ENCODE data around the gene STIM2.

Gene STIM2

DNA sequence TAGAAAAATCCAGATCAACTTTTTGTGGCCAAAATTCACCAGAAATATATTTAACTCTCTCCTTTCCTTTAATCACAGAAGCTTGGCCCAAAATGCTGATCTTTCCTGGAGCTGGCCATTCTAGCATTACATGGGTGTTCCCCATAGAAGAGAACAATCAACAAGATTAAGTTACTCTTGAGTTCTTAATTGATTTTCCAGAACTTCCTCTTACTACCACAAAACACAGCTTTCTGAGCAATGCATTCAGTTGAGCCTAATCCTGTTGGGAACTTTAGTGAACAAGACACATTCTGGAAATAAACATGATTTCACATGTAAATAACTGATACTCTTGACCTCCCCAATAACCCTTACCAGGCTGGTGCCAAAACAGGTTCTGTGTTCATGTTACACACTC is 45.4 kb upstream of the STIM2 start:
- no peak overlapping the region for H3K9ac ChIP-seq (ENCODE audit: low read depth, low read length, poor library complexity)

DNA sequence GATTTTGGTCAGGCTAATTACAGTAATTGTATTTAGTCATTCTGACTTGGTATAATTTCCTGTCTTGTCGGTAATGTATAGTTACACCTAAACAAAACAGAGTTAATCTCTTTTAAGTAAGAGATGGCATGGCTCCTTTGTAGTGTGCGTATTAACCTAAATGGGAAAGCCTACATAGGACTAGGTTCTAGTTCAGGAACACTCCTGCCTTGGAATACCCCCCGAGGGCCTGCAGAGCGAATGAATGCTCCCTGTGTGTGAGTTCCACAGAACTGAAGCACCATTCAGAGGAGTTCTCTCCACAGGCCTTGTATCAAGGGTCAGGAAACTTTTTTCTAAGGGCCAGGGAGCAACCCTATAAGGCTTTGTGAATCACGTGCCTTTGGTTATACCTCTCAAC is 44.9 kb upstream of the STIM2 start:
- Histone ChIP-seq H3K4me1 (ENCODE audit: control insufficient read depth in 2 of 2, insufficient read depth in 1 of 2, low read depth in 1 of 2, low read length in 2 of 2) (peaks cover 0 to 10% of the 10 kb centered on the region in 2 donors), H2BK12ac (ENCODE audit: low read length) (no peak overlapping the region), H3K27me3 (ENCODE audit: control insufficient read depth in 3 of 3, insufficient read depth in 3 of 3, low read depth in 1 of 3, low read length in 3 of 3) (no peaks in the 10 kb centered on the region), H3K14ac (ENCODE audit: low read length) (no peak overlapping the region), H2BK120ac (ENCODE audit: low read depth, low read length) (no peak overlapping the region), H3K9me3 (replicated peaks in 1 of 2; ENCODE audit: control insufficient read depth in 2 of 2, insufficient read depth in 1 of 2, low read depth in 1 of 2, low read length in 2 of 2) (no peaks in the 10 kb centered on the region), H3K79me1 (ENCODE audit: low read depth, low read length) (no peaks in the 10 kb centered on the region), H3K27ac (replicated peaks; ENCODE audit: low read length) (no peak overlapping the region), H2BK5ac (ENCODE audit: low read length) (no peak overlapping the region), H3K9ac (ENCODE audit: low read depth, low read length, poor library complexity) (no peak overlapping the region), H4K8ac (ENCODE audit: low read depth, low read length) (no peak overlapping the region), H3K18ac (ENCODE audit: low read length) (no peak overlapping the region), H3K4ac (ENCODE audit: low read length) (no peak overlapping the region), H3K36me3 (replicated peaks in 1 of 2; ENCODE audit: control insufficient read depth in 2 of 2, insufficient read depth in 2 of 2, low read length in 2 of 2) (no peaks in the 10 kb centered on the region), H2AK5ac (ENCODE audit: low read depth, low read length) (no peak overlapping the region), H3K4me2 (ENCODE audit: insufficient read depth, low read length, poor library complexity, severe bottlenecking) (no peak overlapping the region), H3K23ac (ENCODE audit: low read depth, low read length, poor library complexity) (no peak overlapping the region), H2BK15ac (ENCODE audit: low read length) (no peak overlapping the region), H4K91ac (ENCODE audit: low read depth, low read length, poor library complexity) (no peak overlapping the region), H2AFZ (ENCODE audit: low read length) (no peak overlapping the region), H3K4me3 (ENCODE audit: low read length in 2 of 2) (no peak overlapping the region)
- no CpG with 5 or more reads among the region's 5 CpGs for whole genome bisulfite sequencing, 2 donors (ENCODE audit: extremely low coverage in 2 of 2, insufficient read length in 2 of 2, insufficient replicate concordance in 1 of 2)
- DNase-seq (ENCODE audit: low spot score) = no peak

More for the DNA sequence above, 45.4 kb upstream of the STIM2 start:
- H2BK5ac ChIP-seq (ENCODE audit: low read length) = no peak overlapping the region
- no peak overlapping the region for H3K27ac ChIP-seq (replicated peaks; ENCODE audit: low read length)
- H3K4me2 ChIP-seq (ENCODE audit: insufficient read depth, low read length, poor library complexity, severe bottlenecking) = no peak overlapping the region
- H2AFZ ChIP-seq (ENCODE audit: low read length) = no peak overlapping the region
- no peaks in the 10 kb centered on the region for H3K9me3 ChIP-seq (replicated peaks in 1 of 2; ENCODE audit: control insufficient read depth in 2 of 2, insufficient read depth in 1 of 2, low read depth in 1 of 2, low read length in 2 of 2)
- H3K23ac ChIP-seq (ENCODE audit: low read depth, low read length, poor library complexity) = no peak overlapping the region
- no peaks in the 10 kb centered on the region for H3K27me3 ChIP-seq (ENCODE audit: control insufficient read depth in 3 of 3, insufficient read depth in 3 of 3, low read depth in 1 of 3, low read length in 3 of 3)
- DNase-seq (ENCODE audit: low spot score) = no peak
- H2BK12ac ChIP-seq (ENCODE audit: low read length) = no peak overlapping the region
- no peak overlapping the region for H2AK5ac ChIP-seq (ENCODE audit: low read depth, low read length)
- no peak overlapping the region for H2BK15ac ChIP-seq (ENCODE audit: low read length)
- no peak overlapping the region for H4K8ac ChIP-seq (ENCODE audit: low read depth, low read length)
- H3K4me1 ChIP-seq (ENCODE audit: control insufficient read depth in 2 of 2, insufficient read depth in 1 of 2, low read depth in 1 of 2, low read length in 2 of 2) = peaks cover 0 to 10% of the 10 kb centered on the region in 2 donors
- no peak overlapping the region for H3K4ac ChIP-seq (ENCODE audit: low read length)
- no peaks in the 10 kb centered on the region for H3K79me1 ChIP-seq (ENCODE audit: low read depth, low read length)
- no peak overlapping the region for H4K91ac ChIP-seq (ENCODE audit: low read depth, low read length, poor library complexity)
- H3K36me3 ChIP-seq (replicated peaks in 1 of 2; ENCODE audit: control insufficient read depth in 2 of 2, insufficient read depth in 2 of 2, low read length in 2 of 2) = no peaks in the 10 kb centered on the region
- no peak overlapping the region for H3K18ac ChIP-seq (ENCODE audit: low read length)
- H3K4me3 ChIP-seq (ENCODE audit: low read length in 2 of 2) = no peak overlapping the region
- no peak overlapping the region for H3K14ac ChIP-seq (ENCODE audit: low read length)
- no peak overlapping the region for H2BK120ac ChIP-seq (ENCODE audit: low read depth, low read length)

DNA sequence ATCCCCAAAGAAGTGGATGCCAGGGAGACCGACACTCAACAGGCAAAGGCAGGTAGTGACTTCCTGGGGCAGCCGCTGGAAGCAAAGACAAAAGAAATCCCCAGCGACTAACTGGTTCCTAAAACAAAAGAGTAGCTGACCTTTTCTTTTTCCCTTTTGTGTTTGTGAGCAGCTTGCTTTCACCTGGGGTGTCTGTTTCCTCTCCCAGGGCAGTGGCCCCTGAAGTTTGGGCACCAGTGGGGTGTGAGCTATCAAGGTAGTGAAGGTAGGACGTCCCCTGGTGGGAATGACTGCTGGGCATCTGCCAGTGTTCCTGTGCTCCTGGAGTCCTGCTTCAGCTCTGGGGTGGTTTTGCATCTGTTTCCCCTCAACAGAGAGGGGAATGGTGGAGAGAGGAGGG is 41.6 kb upstream of the STIM2 start:
- Histone ChIP-seq H2AK5ac (ENCODE audit: low read depth, low read length) (no peak overlapping the region), H4K91ac (ENCODE audit: low read depth, low read length, poor library complexity) (no peak overlapping the region), H3K79me1 (ENCODE audit: low read depth, low read length) (no peaks in the 10 kb centered on the region), H3K36me3 (replicated peaks in 1 of 2; ENCODE audit: control insufficient read depth in 2 of 2, insufficient read depth in 2 of 2, low read length in 2 of 2) (no peaks in the 10 kb centered on the region), H3K4ac (ENCODE audit: low read length) (no peak overlapping the region), H3K4me2 (ENCODE audit: insufficient read depth, low read length, poor library complexity, severe bottlenecking) (no peak overlapping the region), H3K4me3 (ENCODE audit: low read length in 2 of 2) (no peak overlapping the region), H3K9me3 (replicated peaks in 1 of 2; ENCODE audit: control insufficient read depth in 2 of 2, insufficient read depth in 1 of 2, low read depth in 1 of 2, low read length in 2 of 2) (peaks cover 0 to 5% of the 10 kb centered on the region in 2 donors), H2AFZ (ENCODE audit: low read length) (no peak overlapping the region), H2BK120ac (ENCODE audit: low read depth, low read length) (no peak overlapping the region), H3K18ac (ENCODE audit: low read length) (no peak overlapping the region), H3K14ac (ENCODE audit: low read length) (no peak overlapping the region), H4K8ac (ENCODE audit: low read depth, low read length) (no peak overlapping the region), H2BK5ac (ENCODE audit: low read length) (no peak overlapping the region), H3K4me1 (ENCODE audit: control insufficient read depth in 2 of 2, insufficient read depth in 1 of 2, low read depth in 1 of 2, low read length in 2 of 2) (peaks cover 0 to 7% of the 10 kb centered on the region in 2 donors), H3K27ac (replicated peaks; ENCODE audit: low read length) (no peak overlapping the region), H2BK12ac (ENCODE audit: low read length) (no peak overlapping the region), H2BK15ac (ENCODE audit: low read length) (no peak overlapping the region), H3K9ac (ENCODE audit: low read depth, low read length, poor library complexity) (no peak overlapping the region), H3K27me3 (ENCODE audit: control insufficient read depth in 3 of 3, insufficient read depth in 3 of 3, low read depth in 1 of 3, low read length in 3 of 3) (no peaks in the 10 kb centered on the region), H3K23ac (ENCODE audit: low read depth, low read length, poor library complexity) (no peak overlapping the region)
- no CpG with 5 or more reads among the region's 4 CpGs for WGBS, 2 donors (ENCODE audit: extremely low coverage in 2 of 2, insufficient read length in 2 of 2, insufficient replicate concordance in 1 of 2)
- no peak for DNase-seq (ENCODE audit: low spot score)

DNA sequence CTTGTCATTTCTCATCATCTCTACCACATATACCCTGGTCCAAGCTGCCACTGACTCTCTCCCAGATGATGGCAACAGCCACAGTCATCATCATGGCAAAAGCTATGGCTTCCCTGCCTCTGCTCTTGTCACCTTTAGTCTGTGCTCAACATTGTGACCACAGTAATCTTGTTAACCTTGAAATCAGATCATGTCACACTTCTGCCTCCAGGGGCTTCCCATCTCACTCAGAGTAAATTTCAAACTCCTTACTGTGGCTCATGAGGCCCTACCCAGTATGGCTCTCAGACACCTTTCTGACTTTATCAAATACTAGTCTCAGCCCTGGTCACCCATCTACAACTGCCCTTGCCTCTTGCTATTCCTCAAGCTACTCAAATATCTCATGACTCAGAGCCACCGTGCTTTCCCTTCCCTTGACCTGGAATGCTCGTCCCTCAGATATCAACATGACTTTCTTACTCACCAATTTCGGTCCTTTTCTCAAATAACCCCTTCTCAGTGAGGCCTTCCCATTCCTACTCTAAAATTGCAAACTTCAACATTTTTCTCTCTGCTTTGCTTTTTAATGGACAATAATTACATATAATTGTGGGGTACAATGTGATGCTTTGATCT is 41.1 kb upstream of the STIM2 start:
- H3K27me3 ChIP-seq (ENCODE audit: control insufficient read depth in 3 of 3, insufficient read depth in 3 of 3, low read depth in 1 of 3, low read length in 3 of 3) = no peaks in the 10 kb centered on the region
- H3K4me3 ChIP-seq (ENCODE audit: low read length in 2 of 2) = no peak overlapping the region
- no peak overlapping the region for H3K4me2 ChIP-seq (ENCODE audit: insufficient read depth, low read length, poor library complexity, severe bottlenecking)
- H2BK12ac ChIP-seq (ENCODE audit: low read length) = no peak overlapping the region
- WGBS, 2 donors (ENCODE audit: extremely low coverage in 2 of 2, insufficient read length in 2 of 2, insufficient replicate concordance in 1 of 2) = no CpG with 5 or more reads among the region's 3 CpGs
- H3K79me1 ChIP-seq (ENCODE audit: low read depth, low read length) = no peaks in the 10 kb centered on the region
- peaks cover 0 to 7% of the 10 kb centered on the region in 2 donors for H3K4me1 ChIP-seq (ENCODE audit: control insufficient read depth in 2 of 2, insufficient read depth in 1 of 2, low read depth in 1 of 2, low read length in 2 of 2)
- no peak overlapping the region for H2BK15ac ChIP-seq (ENCODE audit: low read length)
- DNase-seq (ENCODE audit: low spot score) = no peak
- no peak overlapping the region for H4K91ac ChIP-seq (ENCODE audit: low read depth, low read length, poor library complexity)
- H3K9me3 ChIP-seq (replicated peaks in 1 of 2; ENCODE audit: control insufficient read depth in 2 of 2, insufficient read depth in 1 of 2, low read depth in 1 of 2, low read length in 2 of 2) = peaks cover 0 to 5% of the 10 kb centered on the region in 2 donors
- H3K27ac ChIP-seq (replicated peaks; ENCODE audit: low read length) = no peak overlapping the region
- no peak overlapping the region for H3K4ac ChIP-seq (ENCODE audit: low read length)
- no peak overlapping the region for H4K8ac ChIP-seq (ENCODE audit: low read depth, low read length)
- no peak overlapping the region for H3K9ac ChIP-seq (ENCODE audit: low read depth, low read length, poor library complexity)
- H3K36me3 ChIP-seq (replicated peaks in 1 of 2; ENCODE audit: control insufficient read depth in 2 of 2, insufficient read depth in 2 of 2, low read length in 2 of 2) = no peaks in the 10 kb centered on the region
- H2AK5ac ChIP-seq (ENCODE audit: low read depth, low read length) = no peak overlapping the region
- no peak overlapping the region for H3K23ac ChIP-seq (ENCODE audit: low read depth, low read length, poor library complexity)
- no peak overlapping the region for H2BK5ac ChIP-seq (ENCODE audit: low read length)
- no peak overlapping the region for H2BK120ac ChIP-seq (ENCODE audit: low read depth, low read length)
- H2AFZ ChIP-seq (ENCODE audit: low read length) = no peak overlapping the region
- H3K14ac ChIP-seq (ENCODE audit: low read length) = no peak overlapping the region
- H3K18ac ChIP-seq (ENCODE audit: low read length) = no peak overlapping the region
